Measurements from ENCODE around the gene RIBC1.
A peak's percentile ranks its signal among the peaks of the same experiment; 100 is the strongest.
"Not testable (repeated sequence)": the region's sequence is repeated elsewhere in the genome, so short reads cannot be mapped to it uniquely, and the experiment has no call there.

RIBC1 gene

GRCh38 chrX:53437206-53437605 is 14.5 kb downstream of the RIBC1 start:
- DNase-seq (ENCODE audit: low read depth), result no peak

GRCh38 chrX:53438174-53438831 is 15.6 kb downstream of the RIBC1 start:
- no peak for DNase-seq (ENCODE audit: low read depth)

- DNase-seq (ENCODE audit: low read depth), result no peak
These were observed 16.2 kb downstream of the RIBC1 start for GRCh38 chrX:53438832-53439230.

- no peak for DNase-seq (ENCODE audit: low read depth)
These were observed 17.4 kb downstream of the RIBC1 start for GRCh38 chrX:53440101-53440500.

GRCh38 chrX:53440621-53441517 is 18.2 kb downstream of the RIBC1 start:
- no peak for DNase-seq (ENCODE audit: low read depth)

GRCh38 chrX:53441531-53442321 is 19.1 kb downstream of the RIBC1 start:
- DNase-seq (ENCODE audit: low read depth), result peak; percentile 30

GRCh38 chrX:53442322-53442631 is 19.6 kb downstream of the RIBC1 start:
- no peak for DNase-seq (ENCODE audit: low read depth)

- DNase-seq (ENCODE audit: low read depth), result no peak
These were observed 23.3 kb downstream of the RIBC1 start for GRCh38 chrX:53445977-53446376.

- DNase-seq (ENCODE audit: low read depth), result no peak
These were observed 24.8 kb downstream of the RIBC1 start for GRCh38 chrX:53447441-53447840.

- DNase-seq (ENCODE audit: low read depth), result no peak
These were observed 27.0 kb downstream of the RIBC1 start for GRCh38 chrX:53449632-53450031.

GRCh38 chrX:53452812-53453211 is 30.1 kb downstream of the RIBC1 start:
- DNase-seq (ENCODE audit: low read depth), result no peak

- DNase-seq (ENCODE audit: low read depth), result no peak
These were observed 33.6 kb downstream of the RIBC1 start for GRCh38 chrX:53456254-53456653.

- DNase-seq (ENCODE audit: low read depth), result no peak
These were observed 35.4 kb downstream of the RIBC1 start for GRCh38 chrX:53458082-53458481.

- DNase-seq (ENCODE audit: low read depth), result not testable (repeated sequence)
These were observed 46.0 kb downstream of the RIBC1 start for GRCh38 chrX:53468659-53469058.

GRCh38 chrX:53471346-53471745 is 48.7 kb downstream of the RIBC1 start:
- DNase-seq (ENCODE audit: low read depth), result no peak

GRCh38 chrX:53474707-53475106 is 52.0 kb downstream of the RIBC1 start:
- DNase-seq (ENCODE audit: low read depth), result no peak

GRCh38 chrX:53476371-53476770 is 53.7 kb downstream of the RIBC1 start:
- no peak for DNase-seq (ENCODE audit: low read depth)

GRCh38 chrX:53479301-53479700 is 56.6 kb downstream of the RIBC1 start:
- no peak for DNase-seq (ENCODE audit: low read depth)

All from stimulated activated CD8-positive, alpha-beta memory T cell treated with anti-CD3 and anti-CD28 coated beads, Interleukin-15, amount 100 ng/mL, for 1 hour (primary cell).